ENCODE results near the gene ZNF318.

DNA sequence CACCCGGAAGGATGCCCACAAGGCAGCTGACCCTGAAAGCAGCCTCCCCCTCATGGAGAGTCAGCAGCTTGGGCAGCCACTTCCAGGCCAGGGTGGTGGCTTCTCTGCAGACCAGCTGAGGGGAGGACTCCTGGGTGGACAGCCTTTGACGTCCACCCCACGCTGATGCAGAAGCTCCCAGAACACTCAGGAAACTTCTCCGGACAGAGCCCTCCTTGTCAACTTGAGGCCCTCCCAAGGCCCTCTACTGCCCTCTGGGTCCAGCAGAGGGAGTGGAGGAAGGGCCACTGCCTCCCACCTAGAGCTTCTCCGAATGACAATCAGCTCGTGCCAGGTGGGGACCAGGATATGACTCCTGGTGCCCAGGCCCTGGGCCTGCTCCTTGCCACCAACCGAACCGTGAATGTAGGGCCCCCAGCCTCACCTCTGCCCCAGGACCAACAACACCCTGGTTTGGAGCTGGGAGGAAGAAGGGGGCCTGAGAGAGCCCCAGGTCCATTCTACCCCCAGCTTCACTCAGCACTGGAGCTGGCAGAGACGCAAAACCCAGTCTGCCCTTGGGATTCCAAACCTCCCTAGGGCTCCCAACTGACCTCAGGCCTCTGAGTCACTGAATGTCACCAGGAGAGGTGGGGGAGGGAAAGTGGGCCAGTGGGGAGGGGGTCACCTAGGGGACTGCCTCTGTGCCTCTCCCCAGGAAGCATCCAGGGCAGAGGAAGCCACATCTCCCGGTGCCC, 82.3 kb downstream of the ZNF318 start:
- TF ChIP-seq BACH1 (IDR thresholded peaks at IDR 0.05; ENCODE audit: borderline replicate concordance) (no peak), POLR2AphosphoS5 (IDR thresholded peaks at IDR 0.05; ENCODE audit: low read length) (no peak), CEBPB (IDR thresholded peaks at IDR 0.05; ENCODE audit: borderline replicate concordance in 1 of 2, low read depth in 2 of 2, low read length in 2 of 2) (no peak), RFX5 (IDR thresholded peaks at IDR 0.05; ENCODE audit: low read depth, low read length) (no peak), FOXK2 (IDR thresholded peaks at IDR 0.05) (no peak)
- TF ChIP-seq, protein P1, sequence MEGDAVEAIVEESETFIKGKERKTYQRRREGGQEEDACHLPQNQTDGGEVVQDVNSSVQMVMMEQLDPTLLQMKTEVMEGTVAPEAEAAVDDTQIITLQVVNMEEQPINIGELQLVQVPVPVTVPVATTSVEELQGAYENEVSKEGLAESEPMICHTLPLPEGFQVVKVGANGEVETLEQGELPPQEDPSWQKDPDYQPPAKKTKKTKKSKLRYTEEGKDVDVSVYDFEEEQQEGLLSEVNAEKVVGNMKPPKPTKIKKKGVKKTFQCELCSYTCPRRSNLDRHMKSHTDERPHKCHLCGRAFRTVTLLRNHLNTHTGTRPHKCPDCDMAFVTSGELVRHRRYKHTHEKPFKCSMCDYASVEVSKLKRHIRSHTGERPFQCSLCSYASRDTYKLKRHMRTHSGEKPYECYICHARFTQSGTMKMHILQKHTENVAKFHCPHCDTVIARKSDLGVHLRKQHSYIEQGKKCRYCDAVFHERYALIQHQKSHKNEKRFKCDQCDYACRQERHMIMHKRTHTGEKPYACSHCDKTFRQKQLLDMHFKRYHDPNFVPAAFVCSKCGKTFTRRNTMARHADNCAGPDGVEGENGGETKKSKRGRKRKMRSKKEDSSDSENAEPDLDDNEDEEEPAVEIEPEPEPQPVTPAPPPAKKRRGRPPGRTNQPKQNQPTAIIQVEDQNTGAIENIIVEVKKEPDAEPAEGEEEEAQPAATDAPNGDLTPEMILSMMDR (IDR thresholded peaks at IDR 0.05 in 2 of 3, conservative IDR thresholded peaks at IDR 0.05 in 1 of 3; ENCODE audit: control insufficient read depth in 2 of 3, extremely low read depth in 1 of 3, insufficient read depth in 1 of 3, low read depth in 3 of 3, low read length in 3 of 3): 0 out of 6 replicates have a peak, but pooled peaks of 1 of the 3 experiments have one; percentile 1
- TF ChIP-seq, protein P2, sequence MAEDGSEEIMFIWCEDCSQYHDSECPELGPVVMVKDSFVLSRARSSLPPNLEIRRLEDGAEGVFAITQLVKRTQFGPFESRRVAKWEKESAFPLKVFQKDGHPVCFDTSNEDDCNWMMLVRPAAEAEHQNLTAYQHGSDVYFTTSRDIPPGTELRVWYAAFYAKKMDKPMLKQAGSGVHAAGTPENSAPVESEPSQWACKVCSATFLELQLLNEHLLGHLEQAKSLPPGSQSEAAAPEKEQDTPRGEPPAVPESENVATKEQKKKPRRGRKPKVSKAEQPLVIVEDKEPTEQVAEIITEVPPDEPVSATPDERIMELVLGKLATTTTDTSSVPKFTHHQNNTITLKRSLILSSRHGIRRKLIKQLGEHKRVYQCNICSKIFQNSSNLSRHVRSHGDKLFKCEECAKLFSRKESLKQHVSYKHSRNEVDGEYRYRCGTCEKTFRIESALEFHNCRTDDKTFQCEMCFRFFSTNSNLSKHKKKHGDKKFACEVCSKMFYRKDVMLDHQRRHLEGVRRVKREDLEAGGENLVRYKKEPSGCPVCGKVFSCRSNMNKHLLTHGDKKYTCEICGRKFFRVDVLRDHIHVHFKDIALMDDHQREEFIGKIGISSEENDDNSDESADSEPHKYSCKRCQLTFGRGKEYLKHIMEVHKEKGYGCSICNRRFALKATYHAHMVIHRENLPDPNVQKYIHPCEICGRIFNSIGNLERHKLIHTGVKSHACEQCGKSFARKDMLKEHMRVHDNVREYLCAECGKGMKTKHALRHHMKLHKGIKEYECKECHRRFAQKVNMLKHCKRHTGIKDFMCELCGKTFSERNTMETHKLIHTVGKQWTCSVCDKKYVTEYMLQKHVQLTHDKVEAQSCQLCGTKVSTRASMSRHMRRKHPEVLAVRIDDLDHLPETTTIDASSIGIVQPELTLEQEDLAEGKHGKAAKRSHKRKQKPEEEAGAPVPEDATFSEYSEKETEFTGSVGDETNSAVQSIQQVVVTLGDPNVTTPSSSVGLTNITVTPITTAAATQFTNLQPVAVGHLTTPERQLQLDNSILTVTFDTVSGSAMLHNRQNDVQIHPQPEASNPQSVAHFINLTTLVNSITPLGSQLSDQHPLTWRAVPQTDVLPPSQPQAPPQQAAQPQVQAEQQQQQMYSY (CRISPR knock-in tag; IDR thresholded peaks at IDR 0.05): no peak
